Activated effector memory CD4-positive, alpha-beta T cell treated with Interleukin-2 at 50 U/mL for 16 hours (primary cell): Measurements from ENCODE around the gene UCK2.

Experiments used
- DNase-seq: peaks from one replicate; pipeline ENCODE4 v3.0.0-alpha.2; 2020

Gene UCK2

DNA sequence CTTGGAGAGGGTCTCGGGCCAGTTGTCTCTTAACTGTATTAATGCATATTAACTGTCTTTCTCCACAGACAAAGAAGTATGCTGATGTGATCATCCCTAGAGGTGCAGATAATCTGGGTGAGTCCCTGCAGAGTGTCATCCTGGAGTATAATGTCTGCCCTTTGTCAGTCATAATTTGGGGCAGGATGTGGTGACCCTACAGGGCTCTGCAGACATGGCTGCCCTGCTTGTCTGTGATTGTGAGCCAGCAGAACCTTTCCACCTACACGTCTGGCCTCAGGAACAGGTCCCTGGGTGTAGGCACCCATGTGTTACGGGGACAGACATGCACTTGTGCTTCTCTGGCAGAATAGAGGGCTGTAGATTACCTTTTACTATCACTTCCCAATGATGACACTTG, 78.4 kb downstream of the UCK2 start:
- DNase-seq = no peak

DNA sequence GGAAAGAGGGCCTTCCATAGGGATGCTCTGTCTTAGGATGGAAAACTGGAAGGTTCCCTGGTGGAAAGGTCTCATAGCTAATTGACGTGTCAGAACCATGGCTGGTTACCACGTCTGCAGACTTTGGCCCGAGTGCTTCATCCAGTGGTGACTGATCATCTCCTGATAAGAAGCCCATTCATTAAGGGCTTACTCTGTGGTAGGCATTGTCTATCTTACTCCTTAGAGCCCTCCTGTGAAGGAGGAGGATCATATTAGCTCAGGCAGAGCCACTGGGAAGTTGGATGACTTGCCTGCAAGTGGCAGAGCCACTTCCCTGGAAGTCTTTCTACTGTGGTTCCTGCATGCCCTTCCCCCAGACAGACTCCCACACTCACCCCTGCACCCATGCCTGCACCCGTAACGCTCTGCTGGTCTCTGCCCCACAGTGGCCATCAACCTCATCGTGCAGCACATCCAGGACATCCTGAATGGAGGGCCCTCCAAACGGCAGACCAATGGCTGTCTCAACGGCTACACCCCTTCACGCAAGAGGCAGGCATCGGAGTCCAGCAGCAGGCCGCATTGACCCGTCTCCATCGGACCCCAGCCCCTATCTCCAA, 79.9 kb downstream of the UCK2 start:
- no peak for DNase-seq

DNA sequence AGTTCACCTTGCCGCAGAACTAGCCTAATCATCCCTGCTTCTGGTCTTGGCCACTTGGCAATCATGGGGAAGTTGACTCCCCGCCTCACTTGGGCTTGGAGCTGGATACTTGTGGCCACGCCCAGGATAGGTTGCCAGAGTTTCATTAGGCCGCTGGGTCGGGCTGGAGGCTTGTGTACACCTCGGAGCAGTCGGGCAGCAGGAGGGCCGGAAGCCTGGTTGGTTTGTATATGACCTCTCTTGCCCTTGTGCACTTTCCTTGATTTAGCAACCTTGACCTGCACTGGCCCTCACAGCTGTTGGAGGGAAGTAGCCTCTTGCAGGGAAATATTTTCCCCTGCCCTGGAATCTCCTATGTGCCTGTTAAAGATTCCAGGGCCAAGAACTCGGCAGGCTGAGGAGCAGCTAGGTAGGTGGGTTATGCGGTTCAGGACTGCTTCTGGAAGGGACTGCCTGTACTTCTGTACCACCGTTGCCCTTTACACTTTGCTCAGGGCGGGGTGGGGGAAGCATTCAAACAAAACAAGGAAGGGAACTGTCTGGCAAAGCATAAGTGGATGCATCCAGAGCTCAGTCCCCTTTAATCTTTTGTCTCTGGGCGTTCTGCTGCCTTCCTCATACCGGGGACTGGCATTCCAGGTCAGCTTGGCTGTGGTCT, 83.5 kb downstream of the UCK2 start:
- no peak for DNase-seq

DNA sequence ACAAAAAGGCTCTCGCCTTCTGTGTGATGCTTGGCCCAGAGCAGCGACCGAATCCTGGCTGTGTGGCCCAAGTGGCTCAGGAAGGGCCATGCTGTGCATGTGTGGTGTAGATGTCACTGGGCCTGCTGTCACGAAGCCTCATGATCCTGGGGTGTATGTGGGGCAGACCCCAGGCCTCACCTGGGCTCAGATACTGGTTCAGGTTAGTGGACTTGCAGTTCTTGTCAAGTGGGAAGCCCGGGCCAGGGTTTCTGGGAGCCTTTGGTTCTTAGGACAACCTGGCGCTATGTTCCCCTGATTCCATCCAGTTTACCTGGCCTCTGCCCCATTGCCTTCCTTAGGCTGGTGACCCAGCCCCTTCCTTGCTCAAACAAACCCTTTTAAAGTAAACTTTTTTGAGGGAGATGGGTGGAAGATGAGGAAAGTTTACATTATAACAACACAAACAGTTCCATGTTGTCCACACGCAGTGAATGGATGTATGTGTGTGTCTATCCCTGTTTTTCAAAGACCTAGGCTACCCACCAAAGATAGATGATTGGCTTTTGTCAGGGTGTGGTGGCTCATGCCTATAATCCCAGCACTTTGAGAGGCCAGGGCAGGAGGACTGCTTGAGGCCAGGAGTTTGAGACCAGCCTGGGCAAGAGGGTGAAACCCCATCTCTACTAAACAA, 84.3 kb downstream of the UCK2 start:
- no peak for DNase-seq

DNA sequence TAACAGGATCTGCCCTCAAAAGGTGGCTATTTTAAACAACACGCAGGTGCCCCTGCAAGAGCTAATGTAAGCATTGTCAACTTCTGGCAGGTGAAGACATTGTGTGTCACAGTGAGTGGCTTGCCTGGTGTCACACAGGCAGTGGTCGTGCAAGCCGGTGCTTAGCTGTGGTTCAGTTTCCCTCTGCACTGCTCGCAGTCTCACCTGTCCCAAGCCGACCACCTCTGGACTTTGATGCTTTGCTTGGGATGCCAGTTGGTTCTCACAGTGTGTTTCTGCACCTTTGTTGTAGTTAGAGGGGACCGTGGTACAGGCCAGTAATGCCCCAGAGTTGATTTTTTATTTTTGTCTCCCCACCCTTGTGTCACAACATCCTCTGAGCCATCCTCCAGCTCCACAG, 85.2 kb downstream of the UCK2 start:
- DNase-seq = no peak

DNA sequence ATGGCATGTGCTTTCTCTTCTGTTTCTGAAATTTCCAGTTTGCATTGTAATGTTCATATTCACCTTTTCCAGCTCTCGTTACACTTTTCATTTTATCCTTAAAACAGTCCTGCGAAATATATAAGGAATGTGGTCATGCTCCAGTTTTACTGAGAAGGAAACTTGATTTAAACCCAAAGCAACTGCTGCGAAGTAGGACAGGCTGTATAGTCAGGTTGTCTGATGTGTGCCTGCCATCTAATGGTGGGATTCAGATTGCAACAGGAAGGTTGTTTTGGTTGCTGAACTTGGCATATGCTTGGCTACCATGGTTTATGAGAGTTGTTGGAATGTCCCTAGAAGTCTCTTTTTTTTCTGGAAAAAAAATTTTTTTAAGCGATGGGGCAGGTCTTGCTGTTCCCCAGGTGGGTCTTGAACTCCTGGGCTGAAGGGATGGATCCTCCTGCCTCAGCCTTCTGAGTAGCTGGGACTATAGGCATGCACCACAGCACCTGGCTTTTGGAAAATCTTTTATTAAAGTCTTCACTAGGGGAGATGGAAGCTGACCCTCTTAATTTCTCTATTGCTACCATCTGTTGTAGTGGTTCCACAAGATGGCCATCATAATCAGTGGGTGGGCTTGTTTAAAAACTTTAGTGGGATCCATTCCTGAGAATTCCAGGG, 86.9 kb downstream of the UCK2 start:
- DNase-seq = peak; percentile 35

DNA sequence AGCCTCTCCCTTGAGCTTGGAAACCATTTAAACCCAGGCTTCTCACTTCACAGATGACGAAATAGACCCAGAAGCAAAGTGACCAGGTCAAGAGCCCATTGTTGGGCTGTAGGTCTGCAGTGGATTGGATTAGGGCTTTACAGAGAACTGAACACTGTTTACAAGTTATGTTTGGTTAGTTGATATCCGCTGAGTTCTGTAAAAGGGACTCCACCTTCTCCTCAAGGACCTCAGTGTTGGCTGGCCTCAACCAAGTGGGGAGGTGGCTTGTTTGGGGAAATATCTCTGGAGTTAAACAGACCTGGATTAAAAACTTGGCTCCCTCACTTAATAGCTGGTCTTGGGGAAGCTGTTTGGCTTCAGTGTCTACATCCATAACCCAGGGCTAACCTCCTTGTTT, 88.1 kb downstream of the UCK2 start:
- no peak for DNase-seq

DNA sequence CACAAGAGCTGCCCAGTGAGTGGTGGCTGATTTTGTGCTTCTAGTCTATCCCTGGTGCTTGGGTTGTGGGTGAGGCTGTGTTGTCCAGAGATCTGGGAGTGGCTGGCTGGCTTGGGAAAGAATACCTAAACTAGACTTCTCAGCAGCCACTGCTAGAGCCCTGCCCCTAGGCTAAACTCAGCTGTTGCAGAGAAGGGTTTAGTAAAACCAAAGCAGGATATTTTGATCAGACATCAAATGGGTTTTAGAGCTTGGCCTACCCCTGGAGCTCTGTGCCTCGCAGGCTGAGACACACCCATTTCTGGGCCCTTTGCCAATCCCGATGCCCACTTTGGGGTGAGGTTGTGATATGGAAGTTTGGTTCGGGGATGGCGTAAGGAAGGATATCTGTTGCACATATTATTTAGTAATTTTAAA, 88.5 kb downstream of the UCK2 start:
- DNase-seq = no peak

DNA sequence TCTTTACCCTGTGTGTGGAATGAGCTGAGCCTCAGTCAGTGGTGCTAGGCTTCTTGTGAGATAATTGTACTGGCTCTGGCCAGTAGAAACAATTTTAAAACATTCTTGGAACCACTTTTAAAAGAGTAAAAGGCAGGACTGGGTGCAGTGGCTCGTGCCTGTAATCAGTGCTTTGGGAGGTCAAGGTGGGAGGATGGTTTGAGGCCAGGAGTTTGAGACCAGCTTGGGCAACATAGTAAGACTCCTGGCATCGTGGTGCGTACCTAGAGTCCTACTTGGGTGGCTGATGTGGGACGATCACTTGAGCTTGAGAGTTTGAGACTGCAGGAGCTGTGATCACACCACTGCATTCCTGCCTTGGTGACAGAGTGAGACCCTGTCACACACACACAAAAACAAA, 89.8 kb downstream of the UCK2 start:
- no peak for DNase-seq

DNA sequence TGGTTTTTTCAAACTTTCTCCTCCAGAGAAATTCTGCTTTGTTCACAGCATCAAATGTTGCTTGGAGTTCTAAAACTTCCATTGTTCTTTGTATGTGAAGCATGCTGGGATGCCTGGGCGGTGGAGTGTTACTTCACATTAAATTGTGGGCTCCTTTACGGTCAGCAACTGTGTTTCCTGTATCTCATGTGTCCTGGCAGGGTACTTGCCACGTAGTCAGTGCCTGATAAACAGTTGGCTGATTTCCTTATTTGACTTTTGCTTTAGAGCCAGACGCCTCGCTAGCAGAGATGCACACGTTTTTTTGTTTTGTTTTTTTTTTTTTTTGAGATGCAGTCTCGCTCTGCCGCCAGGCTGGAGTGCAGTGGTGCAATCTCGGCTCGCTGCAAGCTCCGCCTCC, 96.7 kb downstream of the UCK2 start:
- no peak for DNase-seq

DNA sequence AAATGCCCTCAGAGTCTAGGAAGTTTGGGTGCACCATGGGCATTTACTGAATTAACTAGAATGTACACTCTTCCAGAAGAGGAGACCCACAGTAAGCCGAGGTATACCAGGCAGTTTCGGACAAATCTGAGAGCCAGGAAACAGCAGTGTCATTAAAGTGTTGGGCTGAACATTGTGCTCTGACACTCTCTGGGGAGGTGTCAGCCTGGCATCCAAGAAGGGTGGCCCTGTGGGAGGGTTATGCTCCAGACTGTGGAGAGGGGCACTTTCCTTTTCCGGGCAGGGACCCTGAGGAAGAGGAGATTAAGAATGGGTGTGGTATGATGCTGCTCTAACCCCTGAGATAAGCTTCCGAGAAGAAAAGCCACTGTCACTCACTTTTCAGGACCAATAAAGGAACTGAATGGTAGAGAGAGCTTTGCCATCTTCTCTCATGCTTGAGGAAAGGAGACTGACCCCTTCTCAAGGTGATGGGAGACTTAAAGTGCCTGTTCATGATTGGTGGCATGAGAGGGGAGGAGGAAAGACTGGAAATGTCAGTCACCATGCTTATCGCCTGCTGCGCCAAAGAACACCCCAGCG, 98.2 kb downstream of the UCK2 start:
- DNase-seq = no peak

DNA sequence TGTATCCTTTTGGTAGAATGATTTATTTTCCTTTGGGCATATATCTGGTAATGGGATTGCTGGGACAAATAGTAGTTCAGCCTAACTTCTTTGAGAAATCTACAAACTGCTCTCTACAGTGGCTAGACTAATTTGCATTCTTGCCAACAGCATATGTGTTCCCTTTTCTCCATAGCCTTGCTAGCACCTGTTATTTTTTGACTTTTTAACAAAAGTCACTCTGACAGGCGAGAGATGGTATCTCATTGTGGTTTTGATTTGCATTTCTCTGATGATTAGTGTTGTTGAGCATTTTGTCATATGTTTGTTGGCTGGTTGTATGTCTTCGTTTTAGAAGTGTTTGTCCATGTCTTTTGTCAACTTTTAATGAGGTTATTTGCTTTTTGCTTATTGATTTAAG, 99.8 kb downstream of the UCK2 start:
- DNase-seq = no peak

DNA sequence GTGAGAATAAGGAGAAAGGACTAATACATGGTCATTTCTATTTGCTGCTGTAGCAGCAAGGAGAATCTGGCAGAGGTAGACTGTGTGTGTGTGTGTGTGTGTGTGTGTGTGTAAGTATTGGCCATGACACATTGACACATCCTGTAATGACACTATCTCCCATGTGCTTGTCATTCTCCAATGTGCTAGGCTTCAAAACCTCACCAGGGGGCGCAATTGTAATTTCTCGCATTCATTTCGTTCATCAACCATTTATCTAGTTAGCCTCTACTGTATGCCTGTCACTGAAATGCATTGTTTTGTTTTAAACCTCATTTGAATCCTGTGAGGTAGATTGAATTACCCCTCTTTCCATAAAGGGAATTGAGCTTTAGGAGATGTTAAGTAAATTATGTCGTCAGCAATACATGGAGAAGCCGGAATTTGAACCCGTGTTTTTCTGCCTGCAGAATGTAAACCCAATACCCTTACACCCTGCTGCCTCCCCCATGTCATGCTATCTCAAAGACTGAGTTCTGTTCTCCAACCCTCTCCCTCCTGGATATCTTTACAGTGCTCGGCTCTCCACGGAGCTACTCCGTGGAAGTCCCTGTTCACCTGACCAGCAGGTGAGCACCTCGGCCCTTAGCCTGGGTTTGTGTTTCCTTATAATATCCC, 100.8 kb downstream of the UCK2 start:
- no peak for DNase-seq

DNA sequence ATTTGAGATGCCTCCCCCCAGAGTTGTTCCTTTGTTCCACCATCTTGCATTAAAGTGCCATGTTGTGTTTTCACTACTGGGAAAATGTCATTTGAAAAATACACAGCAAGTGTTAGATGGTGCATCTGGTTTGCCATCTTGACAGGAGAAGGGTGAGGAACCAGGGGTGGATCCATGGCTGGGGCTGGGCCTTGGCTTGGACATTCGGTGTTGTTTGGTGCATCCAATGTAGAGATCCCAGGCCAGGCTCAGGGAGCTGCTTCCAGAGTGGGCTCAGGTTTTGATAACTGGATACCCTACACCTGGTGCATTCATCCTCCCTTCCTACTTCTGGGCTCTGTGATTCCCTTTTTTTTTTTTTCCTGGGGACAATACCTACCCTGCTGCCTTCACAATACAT, 103.5 kb downstream of the UCK2 start:
- DNase-seq = no peak

DNA sequence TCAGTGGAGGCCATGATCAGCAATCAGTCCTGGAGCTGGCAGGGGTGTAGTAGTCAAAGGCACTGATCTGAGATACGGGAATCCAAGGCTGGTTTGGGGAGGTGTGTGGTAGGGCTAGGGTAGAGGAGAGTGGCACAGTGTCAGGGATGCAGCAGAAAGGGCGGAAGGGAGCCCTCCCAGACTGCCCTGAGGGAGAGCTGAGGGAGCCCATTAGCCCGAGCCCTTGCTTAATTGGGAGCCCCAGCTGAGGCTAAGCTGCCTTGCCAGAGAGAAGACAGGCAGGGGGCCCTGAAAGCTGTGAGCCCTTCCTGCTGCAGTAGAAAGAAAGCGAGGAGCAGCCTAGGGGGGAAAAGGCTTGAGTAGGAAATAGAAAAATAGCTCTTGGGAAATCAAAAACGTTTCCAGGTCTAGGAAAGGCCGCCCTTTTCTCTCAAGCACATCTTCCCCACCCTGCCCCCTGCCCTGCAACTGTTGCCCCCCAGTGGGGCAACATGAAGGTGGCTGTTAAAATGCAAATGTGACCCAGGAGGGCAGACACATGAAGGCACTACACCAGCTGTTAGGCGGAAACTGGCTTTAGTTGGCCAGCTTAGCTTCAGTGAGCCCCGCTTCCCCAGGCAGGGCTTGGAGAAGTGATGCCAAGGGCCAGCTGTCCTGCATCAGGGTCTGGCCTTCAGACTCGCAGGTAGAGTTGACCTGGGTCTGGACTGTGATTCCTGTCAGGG, 106.2 kb downstream of the UCK2 start:
- no peak for DNase-seq

DNA sequence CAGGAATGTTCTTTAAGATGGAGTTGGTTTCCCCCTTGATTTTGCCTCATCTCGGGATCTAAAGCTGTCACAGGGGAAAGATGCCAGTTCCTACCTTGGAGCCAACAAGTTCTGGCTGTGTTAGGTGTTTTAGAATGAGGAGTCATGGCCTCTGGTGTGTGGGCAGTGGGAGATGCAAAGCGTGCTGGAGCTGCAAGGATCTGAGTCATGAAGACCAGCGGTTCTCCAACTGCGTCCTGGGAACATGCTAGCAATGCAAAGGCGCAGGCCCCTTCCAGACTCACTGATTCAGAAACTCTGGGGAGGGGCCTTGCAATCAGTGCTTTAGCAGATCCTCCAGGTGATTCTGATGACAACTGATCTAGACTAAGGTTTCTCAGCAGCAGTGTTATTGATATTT, 109.1 kb downstream of the UCK2 start:
- no peak for DNase-seq

DNA sequence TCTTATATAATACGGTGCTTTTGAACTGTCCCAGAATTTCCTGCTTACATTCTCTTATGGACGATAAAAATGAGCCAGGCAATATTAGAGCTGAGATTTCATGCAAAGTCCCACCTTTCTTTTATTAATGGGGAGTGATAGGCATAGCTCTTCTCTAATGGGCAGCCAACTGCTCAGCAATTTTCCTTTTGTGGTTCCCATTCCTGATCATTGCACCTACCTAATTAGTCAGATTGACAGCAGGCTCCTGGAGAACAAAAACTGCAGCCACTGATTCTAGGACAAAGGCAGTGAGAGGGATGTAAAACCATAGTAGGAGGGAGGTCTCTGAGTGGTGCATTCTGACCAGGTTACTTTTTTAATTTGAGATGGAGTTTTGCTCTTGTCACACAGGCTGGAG, 110.4 kb downstream of the UCK2 start:
- DNase-seq = no peak

DNA sequence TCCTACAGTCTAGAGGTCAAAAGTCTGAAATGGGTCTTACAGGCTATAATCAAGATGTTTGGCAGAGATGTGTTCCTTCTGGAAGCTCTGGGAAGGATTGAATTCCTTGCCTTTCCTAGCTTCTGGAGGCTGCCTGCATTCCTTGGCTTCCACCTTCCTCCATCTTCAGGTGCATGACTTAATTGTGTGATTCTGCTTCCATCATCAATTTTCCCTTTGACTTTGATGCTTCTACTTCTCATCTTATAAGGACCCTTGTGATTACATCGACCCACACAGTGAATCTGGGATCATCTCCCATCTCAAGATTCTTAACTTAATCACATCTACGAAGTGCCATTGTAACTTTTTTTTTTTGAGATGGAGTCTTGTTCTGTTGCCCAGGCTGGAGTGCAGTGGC, 111.4 kb downstream of the UCK2 start:
- no peak for DNase-seq

DNA sequence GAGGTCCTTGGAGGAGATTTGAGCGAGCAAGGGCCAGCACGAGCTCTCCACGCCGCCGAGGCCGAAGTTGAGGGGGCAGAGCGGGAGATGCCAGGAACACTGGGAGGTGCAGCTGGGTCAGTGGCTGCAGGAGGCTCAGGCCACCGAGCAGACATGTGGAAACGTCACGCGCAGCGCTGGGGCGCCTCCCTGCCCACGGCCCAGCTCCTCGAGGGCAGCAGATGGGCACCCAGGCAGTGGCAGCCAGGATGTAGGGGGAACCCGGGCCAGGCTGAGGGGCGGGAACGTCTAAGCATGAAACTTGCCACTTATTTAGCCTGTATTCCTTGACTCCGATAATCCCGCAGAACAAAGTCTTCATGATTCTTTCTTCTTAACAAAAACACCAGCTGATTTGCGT, 114.1 kb downstream of the UCK2 start:
- no peak for DNase-seq

DNA sequence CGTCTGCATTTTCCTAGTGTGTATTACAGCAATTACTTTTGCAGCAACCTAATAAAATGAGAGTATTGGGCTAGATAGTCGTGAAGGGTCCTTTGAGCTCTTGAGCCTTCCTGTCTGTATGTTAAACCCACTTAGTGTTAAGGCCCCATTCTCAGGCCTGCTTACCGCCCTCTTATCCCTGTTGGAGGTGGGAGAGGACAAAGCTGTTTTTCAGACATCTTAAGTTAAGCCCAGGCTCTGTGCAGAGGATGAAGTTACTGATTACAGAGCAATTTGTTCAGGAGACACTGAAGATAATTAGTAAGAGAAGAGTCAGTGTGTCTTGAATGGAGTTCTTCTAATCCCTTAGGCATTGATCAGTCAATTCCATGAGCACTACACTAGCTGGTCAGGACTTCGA, 114.6 kb downstream of the UCK2 start:
- DNase-seq = no peak

DNA sequence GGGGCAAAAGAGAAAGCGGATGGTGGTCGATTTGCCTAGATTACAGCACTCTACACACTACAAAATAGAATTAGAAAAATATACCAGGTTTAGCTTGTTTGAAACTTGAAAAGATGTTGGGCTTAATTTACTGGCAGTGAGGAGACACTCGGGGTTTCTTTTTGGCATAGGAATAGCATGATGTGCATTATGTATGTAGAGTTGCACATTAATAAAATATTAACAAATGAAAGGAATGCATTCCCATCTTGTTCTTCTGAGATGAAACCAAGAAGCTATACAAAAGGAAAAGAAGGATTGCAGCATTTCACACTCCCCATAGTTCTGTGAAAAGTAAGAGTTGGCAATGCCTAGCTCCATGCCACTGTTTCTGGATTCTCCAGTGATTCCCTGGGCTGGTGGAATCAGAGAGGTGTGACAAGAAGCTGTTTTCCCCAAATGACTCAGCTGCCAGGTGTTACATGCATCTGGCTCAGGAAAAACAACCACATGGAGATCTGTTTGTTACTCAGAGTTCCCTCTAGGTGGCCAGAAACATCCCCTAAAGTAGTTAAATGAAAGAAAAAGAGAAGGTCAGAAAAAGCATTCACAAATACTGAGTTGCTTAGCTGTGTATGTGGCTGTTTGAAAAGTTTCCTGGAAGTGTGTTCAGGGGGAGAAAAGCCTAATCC, 115.6 kb downstream of the UCK2 start:
- no peak for DNase-seq

DNA sequence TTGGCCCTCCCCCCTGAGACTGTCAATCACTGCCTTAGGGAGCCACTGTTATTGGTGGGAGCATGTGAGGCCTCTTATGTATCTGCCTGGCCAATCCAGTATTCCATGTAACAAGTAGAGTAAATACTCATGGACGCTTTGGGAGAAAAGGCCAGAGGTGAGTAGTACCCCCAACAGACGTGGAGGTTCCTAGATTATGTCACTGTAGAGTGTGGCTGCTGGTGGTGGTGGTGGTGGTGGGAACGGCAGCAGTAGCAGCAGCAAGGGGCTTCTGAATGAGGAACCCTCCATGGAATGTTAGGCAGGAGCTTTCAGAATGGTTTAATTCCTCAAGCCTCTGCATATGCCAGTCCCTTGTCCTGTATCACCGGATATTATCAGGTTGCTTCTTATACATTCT, 118.5 kb downstream of the UCK2 start:
- DNase-seq = no peak
